ENCODE results near the gene HDAC11.

Gene HDAC11

GRCh38 chr3:13528217-13528867, 48.2 kb downstream of the HDAC11 start:
- no peak for DNase-seq

- DNase-seq = no peak
These were observed 49.3 kb downstream of the HDAC11 start for GRCh38 chr3:13529196-13530112.

- DNase-seq = no peak
These were observed 50.3 kb downstream of the HDAC11 start for GRCh38 chr3:13530241-13531009.

- no peak for DNase-seq
These were observed 52.0 kb downstream of the HDAC11 start for GRCh38 chr3:13532085-13532484.

GRCh38 chr3:13532631-13533030, 52.5 kb downstream of the HDAC11 start:
- no peak for DNase-seq

GRCh38 chr3:13533885-13534301, 53.8 kb downstream of the HDAC11 start:
- DNase-seq = no peak

GRCh38 chr3:13535526-13535875, 55.4 kb downstream of the HDAC11 start:
- no peak for DNase-seq

- no peak for DNase-seq
These were observed 55.8 kb downstream of the HDAC11 start for GRCh38 chr3:13535905-13536304.

- no peak for DNase-seq
These were observed 56.3 kb downstream of the HDAC11 start for GRCh38 chr3:13536432-13536831.

- no peak for DNase-seq
These were observed 56.7 kb downstream of the HDAC11 start for GRCh38 chr3:13536832-13537231.

- no peak for DNase-seq
These were observed 57.3 kb downstream of the HDAC11 start for GRCh38 chr3:13537244-13537908.

GRCh38 chr3:13537909-13538296, 57.8 kb downstream of the HDAC11 start:
- DNase-seq = no peak

GRCh38 chr3:13538520-13539291, 58.6 kb downstream of the HDAC11 start:
- DNase-seq = no peak

- DNase-seq = no peak
These were observed 59.2 kb downstream of the HDAC11 start for GRCh38 chr3:13539292-13539638.

GRCh38 chr3:13539671-13540070, 59.6 kb downstream of the HDAC11 start:
- no peak for DNase-seq

- no peak for DNase-seq
These were observed 60.3 kb downstream of the HDAC11 start for GRCh38 chr3:13540297-13540995.

GRCh38 chr3:13541691-13542090, 61.6 kb downstream of the HDAC11 start:
- DNase-seq = no peak

- DNase-seq = no peak
These were observed 62.0 kb downstream of the HDAC11 start for GRCh38 chr3:13542142-13542541.

GRCh38 chr3:13543253-13543652, 63.1 kb downstream of the HDAC11 start:
- DNase-seq = no peak

GRCh38 chr3:13544293-13544831, 64.3 kb downstream of the HDAC11 start:
- DNase-seq = peak; percentile 45

- no peak for DNase-seq
These were observed 65.0 kb downstream of the HDAC11 start for GRCh38 chr3:13544951-13545651.

Data from activated CD4-positive, CD25-positive, alpha-beta regulatory T cell treated with anti-CD3 and anti-CD28 coated beads, Interleukin-2, amount 50 U/mL, for 72 hours (primary cell).